ENCODE measurements around the gene PTPN6. TPM values are rescaled to one million over a fixed set of nuclear protein-coding genes. Genes with fewer than 3 reads are reported as not detected.

The PTPN6 gene
- total and polyA plus RNA-seq, 2 of the 13 experiments (the other 11 are each of a cell fraction or from before 2014, with no cell fraction given) = 10.5 to 10.6 TPM

GRCh38 chr12:6946033-6946919 is 4.9 kb upstream of the PTPN6 start (continued):
- TF ChIP-seq, protein P1, sequence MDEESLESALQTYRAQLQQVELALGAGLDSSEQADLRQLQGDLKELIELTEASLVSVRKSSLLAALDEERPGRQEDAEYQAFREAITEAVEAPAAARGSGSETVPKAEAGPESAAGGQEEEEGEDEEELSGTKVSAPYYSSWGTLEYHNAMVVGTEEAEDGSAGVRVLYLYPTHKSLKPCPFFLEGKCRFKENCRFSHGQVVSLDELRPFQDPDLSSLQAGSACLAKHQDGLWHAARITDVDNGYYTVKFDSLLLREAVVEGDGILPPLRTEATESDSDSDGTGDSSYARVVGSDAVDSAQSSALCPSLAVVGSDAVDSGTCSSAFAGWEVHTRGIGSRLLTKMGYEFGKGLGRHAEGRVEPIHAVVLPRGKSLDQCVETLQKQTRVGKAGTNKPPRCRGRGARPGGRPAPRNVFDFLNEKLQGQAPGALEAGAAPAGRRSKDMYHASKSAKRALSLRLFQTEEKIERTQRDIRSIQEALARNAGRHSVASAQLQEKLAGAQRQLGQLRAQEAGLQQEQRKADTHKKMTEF (CRISPR knock-in tag; IDR thresholded peaks at IDR 0.05) = peak; percentile 60; the same call in 1 of the 2 replicates
- TF ChIP-seq ZEB1 (IDR thresholded peaks at IDR 0.05; ENCODE audit: insufficient replicate concordance, low read depth) (peak; percentile 73), KDM2A (CRISPR knock-in tag; IDR thresholded peaks at IDR 0.05; ENCODE audit: borderline replicate concordance, low read depth) (peak; percentile 72), GABPA (IDR thresholded peaks at IDR 0.05; ENCODE audit: low read depth, low read length) (no peak), GABPA (CRISPR knock-in tag; IDR thresholded peaks at IDR 0.05; ENCODE audit: low read depth) (peak; percentile 65), PHF5A (CRISPR knock-in tag; IDR thresholded peaks at IDR 0.05; ENCODE audit: low read depth, unreplicated experiment) (peak; percentile 74), ZNF567 (CRISPR knock-in tag; IDR thresholded peaks at IDR 0.05; ENCODE audit: borderline replicate concordance) (no peak), ZFP1 (CRISPR knock-in tag; IDR thresholded peaks at IDR 0.05) (peak; percentile 81; the same call in 1 of the 2 replicates), HOXA3 (CRISPR knock-in tag; IDR thresholded peaks at IDR 0.05) (peak; percentile 48; the same call in 1 of the 2 replicates), BCL6 (CRISPR knock-in tag; IDR thresholded peaks at IDR 0.05) (peak; percentile 34; the same call in 1 of the 2 replicates), MAZ (IDR thresholded peaks at IDR 0.05; ENCODE audit: borderline replicate concordance, low read depth, low read length) (peak; percentile 54; the same call in 1 of the 2 replicates), MAZ (CRISPR knock-in tag; IDR thresholded peaks at IDR 0.05; ENCODE audit: low read depth) (0 out of 2 replicates have a peak, but pooled peaks have one; percentile 37)
- TF ChIP-seq, protein P2, sequence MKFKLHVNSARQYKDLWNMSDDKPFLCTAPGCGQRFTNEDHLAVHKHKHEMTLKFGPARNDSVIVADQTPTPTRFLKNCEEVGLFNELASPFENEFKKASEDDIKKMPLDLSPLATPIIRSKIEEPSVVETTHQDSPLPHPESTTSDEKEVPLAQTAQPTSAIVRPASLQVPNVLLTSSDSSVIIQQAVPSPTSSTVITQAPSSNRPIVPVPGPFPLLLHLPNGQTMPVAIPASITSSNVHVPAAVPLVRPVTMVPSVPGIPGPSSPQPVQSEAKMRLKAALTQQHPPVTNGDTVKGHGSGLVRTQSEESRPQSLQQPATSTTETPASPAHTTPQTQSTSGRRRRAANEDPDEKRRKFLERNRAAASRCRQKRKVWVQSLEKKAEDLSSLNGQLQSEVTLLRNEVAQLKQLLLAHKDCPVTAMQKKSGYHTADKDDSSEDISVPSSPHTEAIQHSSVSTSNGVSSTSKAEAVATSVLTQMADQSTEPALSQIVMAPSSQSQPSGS (CRISPR knock-in tag; IDR thresholded peaks at IDR 0.05) = peak; percentile 54; the same call in 1 of the 2 replicates
- TF ChIP-seq, protein P3, sequence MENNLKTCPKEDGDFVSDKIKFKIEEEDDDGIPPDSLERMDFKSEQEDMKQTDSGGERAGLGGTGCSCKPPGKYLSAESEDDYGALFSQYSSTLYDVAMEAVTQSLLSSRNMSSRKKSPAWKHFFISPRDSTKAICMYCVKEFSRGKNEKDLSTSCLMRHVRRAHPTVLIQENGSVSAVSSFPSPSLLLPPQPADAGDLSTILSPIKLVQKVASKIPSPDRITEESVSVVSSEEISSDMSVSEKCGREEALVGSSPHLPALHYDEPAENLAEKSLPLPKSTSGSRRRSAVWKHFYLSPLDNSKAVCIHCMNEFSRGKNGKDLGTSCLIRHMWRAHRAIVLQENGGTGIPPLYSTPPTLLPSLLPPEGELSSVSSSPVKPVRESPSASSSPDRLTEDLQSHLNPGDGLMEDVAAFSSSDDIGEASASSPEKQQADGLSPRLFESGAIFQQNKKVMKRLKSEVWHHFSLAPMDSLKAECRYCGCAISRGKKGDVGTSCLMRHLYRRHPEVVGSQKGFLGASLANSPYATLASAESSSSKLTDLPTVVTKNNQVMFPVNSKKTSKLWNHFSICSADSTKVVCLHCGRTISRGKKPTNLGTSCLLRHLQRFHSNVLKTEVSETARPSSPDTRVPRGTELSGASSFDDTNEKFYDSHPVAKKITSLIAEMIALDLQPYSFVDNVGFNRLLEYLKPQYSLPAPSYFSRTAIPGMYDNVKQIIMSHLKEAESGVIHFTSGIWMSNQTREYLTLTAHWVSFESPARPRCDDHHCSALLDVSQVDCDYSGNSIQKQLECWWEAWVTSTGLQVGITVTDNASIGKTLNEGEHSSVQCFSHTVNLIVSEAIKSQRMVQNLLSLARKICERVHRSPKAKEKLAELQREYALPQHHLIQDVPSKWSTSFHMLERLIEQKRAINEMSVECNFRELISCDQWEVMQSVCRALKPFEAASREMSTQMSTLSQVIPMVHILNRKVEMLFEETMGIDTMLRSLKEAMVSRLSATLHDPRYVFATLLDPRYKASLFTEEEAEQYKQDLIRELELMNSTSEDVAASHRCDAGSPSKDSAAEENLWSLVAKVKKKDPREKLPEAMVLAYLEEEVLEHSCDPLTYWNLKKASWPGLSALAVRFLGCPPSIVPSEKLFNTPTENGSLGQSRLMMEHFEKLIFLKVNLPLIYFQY (CRISPR knock-in tag; IDR thresholded peaks at IDR 0.05; ENCODE audit: borderline replicate concordance) = 0 out of 2 replicates have a peak, but pooled peaks have one; percentile 71
- TF ChIP-seq, protein P4, sequence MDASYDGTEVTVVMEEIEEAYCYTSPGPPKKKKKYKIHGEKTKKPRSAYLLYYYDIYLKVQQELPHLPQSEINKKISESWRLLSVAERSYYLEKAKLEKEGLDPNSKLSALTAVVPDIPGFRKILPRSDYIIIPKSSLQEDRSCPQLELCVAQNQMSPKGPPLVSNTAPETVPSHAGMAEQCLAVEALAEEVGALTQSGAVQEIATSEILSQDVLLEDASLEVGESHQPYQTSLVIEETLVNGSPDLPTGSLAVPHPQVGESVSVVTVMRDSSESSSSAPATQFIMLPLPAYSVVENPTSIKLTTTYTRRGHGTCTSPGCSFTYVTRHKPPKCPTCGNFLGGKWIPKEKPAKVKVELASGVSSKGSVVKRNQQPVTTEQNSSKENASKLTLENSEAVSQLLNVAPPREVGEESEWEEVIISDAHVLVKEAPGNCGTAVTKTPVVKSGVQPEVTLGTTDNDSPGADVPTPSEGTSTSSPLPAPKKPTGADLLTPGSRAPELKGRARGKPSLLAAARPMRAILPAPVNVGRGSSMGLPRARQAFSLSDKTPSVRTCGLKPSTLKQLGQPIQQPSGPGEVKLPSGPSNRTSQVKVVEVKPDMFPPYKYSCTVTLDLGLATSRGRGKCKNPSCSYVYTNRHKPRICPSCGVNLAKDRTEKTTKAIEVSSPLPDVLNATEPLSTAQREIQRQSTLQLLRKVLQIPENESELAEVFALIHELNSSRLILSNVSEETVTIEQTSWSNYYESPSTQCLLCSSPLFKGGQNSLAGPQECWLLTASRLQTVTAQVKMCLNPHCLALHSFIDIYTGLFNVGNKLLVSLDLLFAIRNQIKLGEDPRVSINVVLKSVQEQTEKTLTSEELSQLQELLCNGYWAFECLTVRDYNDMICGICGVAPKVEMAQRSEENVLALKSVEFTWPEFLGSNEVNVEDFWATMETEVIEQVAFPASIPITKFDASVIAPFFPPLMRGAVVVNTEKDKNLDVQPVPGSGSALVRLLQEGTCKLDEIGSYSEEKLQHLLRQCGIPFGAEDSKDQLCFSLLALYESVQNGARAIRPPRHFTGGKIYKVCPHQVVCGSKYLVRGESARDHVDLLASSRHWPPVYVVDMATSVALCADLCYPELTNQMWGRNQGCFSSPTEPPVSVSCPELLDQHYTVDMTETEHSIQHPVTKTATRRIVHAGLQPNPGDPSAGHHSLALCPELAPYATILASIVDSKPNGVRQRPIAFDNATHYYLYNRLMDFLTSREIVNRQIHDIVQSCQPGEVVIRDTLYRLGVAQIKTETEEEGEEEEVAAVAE (CRISPR knock-in tag; IDR thresholded peaks at IDR 0.05; ENCODE audit: borderline replicate concordance) = peak; percentile 48; the same call in 1 of the 2 replicates
